A549 (cell line): ENCODE data around the gene PRXL2A.

Experiments
- CTCF ChIP-seq: fragments of >200 bp; sonication (Bioruptor Twin); formaldehyde crosslinking; IDR thresholded peaks from 3 replicates; pipeline ENCODE4 v1.5.1; 2016
- HMGXB4 ChIP-seq: fragments of 250-450 bp; sonication (Bioruptor Pico); IDR thresholded peaks from 2 replicates; pipeline ENCODE4 v1.5.0; 2021; ENCODE audit warnings: mild to moderate bottlenecking, moderate library complexity, borderline replicate concordance
- MAX ChIP-seq: IDR thresholded peaks from 2 replicates; pipeline ENCODE4 v1.6.1; 2012
- NR3C1 ChIP-seq: fragments of >200 bp; sonication (Bioruptor Twin); formaldehyde crosslinking; IDR thresholded peaks from 3 replicates; pipeline ENCODE4 v1.6.1; 2017
- POLR2A ChIP-seq: IDR thresholded peaks from 2 replicates; pipeline ENCODE4 v1.6.1; 2012; ENCODE audit warnings: mild to moderate bottlenecking, low read length
- RAD21 ChIP-seq, 2 experiments: fragments of >200 bp in 1 of 2; sonication (Bioruptor Twin) in 1 of 2; formaldehyde crosslinking in 1 of 2; IDR thresholded peaks in 1 of 2; conservative IDR thresholded peaks in 1 of 2; 2 replicates in 1 of 2; 3 replicates in 1 of 2; pipeline ENCODE4 v1.6.1; 2012 to 2018; ENCODE audit warnings: inconsistent platforms in 1 of 2
- RFX5 ChIP-seq: fragments of 450-650 bp; IDR thresholded peaks from 2 replicates; pipeline ENCODE4 v1.7.1; 2014; ENCODE audit warnings: antibody characterized with exemption, mild to moderate bottlenecking, moderate library complexity
- RNF2 ChIP-seq: fragments of 200-600 bp; sonication (generic); IDR thresholded peaks from 2 replicates; pipeline ENCODE4 v1.6.1; 2016; ENCODE audit warnings: low read depth, mild to moderate bottlenecking, antibody characterized with exemption, moderate library complexity, borderline replicate concordance
- TP53 ChIP-seq: fragments of 250-450 bp; sonication (Bioruptor Pico); IDR thresholded peaks from 2 replicates; pipeline ENCODE4 v1.5.0; 2021; ENCODE audit warnings: mild to moderate bottlenecking, moderate library complexity
- ZSCAN20 ChIP-seq: fragments of 250-450 bp; sonication (Bioruptor Pico); IDR thresholded peaks from 2 replicates; pipeline ENCODE4 v1.8.0; 2022; ENCODE audit warnings: mild to moderate bottlenecking, moderate library complexity
- TF ChIP-seq, protein P1 (sequence below): fragments of 150-350 bp; IDR thresholded peaks from 2 replicates; pipeline ENCODE4 v1.6.1; 2014; ENCODE audit warnings: low read depth, mild to moderate bottlenecking, low read length

DNA sequence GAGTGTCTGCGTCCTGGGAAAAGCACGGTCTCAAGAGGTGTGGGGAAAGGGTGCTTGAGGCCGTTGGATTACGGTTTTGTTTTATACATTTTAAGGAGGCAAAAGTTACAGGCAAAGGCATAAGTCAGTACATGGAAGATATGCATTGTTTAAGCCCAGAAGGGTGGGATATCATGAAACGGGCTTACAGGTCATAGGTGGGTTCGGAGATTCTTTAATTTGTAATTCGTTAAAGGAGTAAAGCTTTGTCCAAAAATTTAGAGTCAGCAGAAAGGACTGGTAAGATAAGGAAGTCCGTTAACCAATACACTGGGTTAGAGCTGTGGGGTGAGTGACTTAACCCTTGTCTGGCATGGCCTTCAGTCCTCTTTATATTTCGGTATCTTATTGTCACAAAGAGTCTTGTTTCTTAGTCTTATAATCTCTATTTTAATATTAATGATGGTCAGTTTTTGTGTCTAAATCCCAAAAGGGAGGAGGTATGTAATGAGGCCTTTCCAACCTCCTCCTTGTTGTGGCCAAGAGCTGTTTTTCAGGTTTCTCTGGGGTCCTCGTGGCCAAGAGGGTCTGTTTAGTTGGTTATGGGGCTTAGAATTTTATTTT, 58.5 kb downstream of the PRXL2A start:
- TF ChIP-seq RFX5 (no peak), CTCF (no peak), TP53 (CRISPR knock-in tag) (no peak), MAX (no peak), NR3C1 (no peak), POLR2A (no peak), ZSCAN20 (CRISPR knock-in tag) (no peak), RAD21 (conservative IDR thresholded peaks at IDR 0.05 in 1 of 2, IDR thresholded peaks at IDR 0.05 in 1 of 2) (no peak), HMGXB4 (CRISPR knock-in tag) (no peak), RNF2 (no peak)
- TF ChIP-seq, protein P1, sequence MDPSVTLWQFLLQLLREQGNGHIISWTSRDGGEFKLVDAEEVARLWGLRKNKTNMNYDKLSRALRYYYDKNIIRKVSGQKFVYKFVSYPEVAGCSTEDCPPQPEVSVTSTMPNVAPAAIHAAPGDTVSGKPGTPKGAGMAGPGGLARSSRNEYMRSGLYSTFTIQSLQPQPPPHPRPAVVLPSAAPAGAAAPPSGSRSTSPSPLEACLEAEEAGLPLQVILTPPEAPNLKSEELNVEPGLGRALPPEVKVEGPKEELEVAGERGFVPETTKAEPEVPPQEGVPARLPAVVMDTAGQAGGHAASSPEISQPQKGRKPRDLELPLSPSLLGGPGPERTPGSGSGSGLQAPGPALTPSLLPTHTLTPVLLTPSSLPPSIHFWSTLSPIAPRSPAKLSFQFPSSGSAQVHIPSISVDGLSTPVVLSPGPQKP: no peak
